OCI-LY3 (cell line): ENCODE measurements around the gene KIF5C.

ENCODE experiments used
- H2AFZ ChIP-seq: fragments of 200-600, 300-600 bp; shearing (Covaris generic); 2 replicates; pipeline ENCODE4 v1.6.0; 2014; ENCODE audit warnings: antibody characterized with exemption, low read depth, low read length
- H3K27ac ChIP-seq: fragments of 200-600, 300-600 bp; sonication (generic); 2 replicates; pipeline ENCODE4 v1.5.1; 2014; ENCODE audit warnings: mild to moderate bottlenecking, low read length, moderate library complexity, mixed read lengths
- H3K27me3 ChIP-seq: fragments of 200-600, 300-600 bp; sonication (generic); 2 replicates; pipeline ENCODE4 v1.6.1; 2014; ENCODE audit warnings: low read depth, low read length, mixed read lengths
- H3K36me3 ChIP-seq: fragments of 200-600, 300-600 bp; sonication (generic); replicated peaks from 2 replicates; pipeline ENCODE3; 2014; ENCODE audit warnings: low read depth, low read length, mixed read lengths
- H3K4me1 ChIP-seq: fragments of 300-600, 200-600 bp; sonication (generic); 2 replicates; pipeline ENCODE4 v1.6.1; 2014; ENCODE audit warnings: low read length, mixed read lengths
- H3K4me2 ChIP-seq: fragments of 200-600, 300-600 bp; sonication (generic); 2 replicates; pipeline ENCODE4 v1.6.1; 2014; ENCODE audit warnings: low read length, mixed read lengths
- H3K4me3 ChIP-seq: fragments of 300-600, 200-600 bp; sonication (generic); 2 replicates; pipeline ENCODE4 v1.5.1; 2014; ENCODE audit warnings: antibody characterized with exemption, mild to moderate bottlenecking, low read length, moderate library complexity
- H3K79me2 ChIP-seq: fragments of 300-600, 200-600 bp; shearing (Covaris generic); 2 replicates; pipeline ENCODE4 v1.6.1; 2014; ENCODE audit warnings: mild to moderate bottlenecking, low read length, mixed read lengths
- H3K9ac ChIP-seq: fragments of 300-600, 200-600 bp; shearing (Covaris generic); 2 replicates; pipeline ENCODE4 v1.6.0; 2014; ENCODE audit warnings: mild to moderate bottlenecking, low read length, moderate library complexity
- H3K9me3 ChIP-seq: fragments of 200-600, 300-600 bp; shearing (Covaris generic); 2 replicates; pipeline ENCODE4 v1.6.1; 2014; ENCODE audit warnings: low read length, mixed read lengths; ENCODE audit not compliant: insufficient read depth
- H4K20me1 ChIP-seq: fragments of 200-600, 300-600 bp; sonication (generic); 2 replicates; pipeline ENCODE4 v1.6.1; 2016; ENCODE audit warnings: low read length, mixed read lengths; ENCODE audit not compliant: insufficient read depth
- EZH2phosphoT487 ChIP-seq: fragments of 200-600 bp; shearing (Covaris generic); IDR thresholded peaks from 2 replicates; pipeline ENCODE4 v1.6.1; 2018; ENCODE audit warnings: antibody characterized with exemption, mixed run types, low read depth
- TF ChIP-seq, protein P1 (sequence below): fragments of 200-600, 300-600 bp; sonication (generic); IDR thresholded peaks from 2 replicates; pipeline ENCODE4 v1.5.1; 2014; ENCODE audit warnings: antibody characterized with exemption, low read length, low read depth

The KIF5C gene

DNA sequence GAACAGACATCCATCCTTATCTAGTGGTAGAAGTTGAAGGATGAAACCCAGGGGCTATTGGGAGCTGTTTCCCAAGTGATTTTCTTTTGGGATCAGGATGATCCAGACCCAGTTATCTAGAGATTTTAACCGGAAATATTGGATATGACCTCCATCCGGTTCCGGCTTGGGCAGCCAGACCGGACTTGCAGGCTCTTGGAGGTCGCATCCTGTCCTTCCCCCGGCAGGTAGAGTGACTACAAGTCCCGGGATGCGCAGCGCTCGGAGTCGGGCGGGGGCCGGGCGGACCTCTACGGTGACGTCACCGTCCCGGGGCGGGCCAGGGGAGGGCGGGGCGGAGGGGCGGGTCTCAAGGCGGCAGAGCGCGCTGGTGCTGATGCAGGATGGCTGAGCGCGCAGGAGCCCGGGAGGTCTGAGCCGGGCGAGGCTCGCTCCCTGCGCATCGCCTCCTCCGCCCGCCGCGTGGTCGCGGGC lies at the start of gene KIF5C:
KIF5C (plus strand) TSS at position 360 of the 474 bp plus-strand sequence. CDS start 391 bp downstream, outside the sequence.
- Histone ChIP-seq H3K9me3 (no peaks in the 10 kb centered on the region), H3K4me2 (peak within 1 kb of the TSS; percentile 84), H3K27me3 (peaks cover 3% of the 10 kb centered on the region; the same call in 1 of the 2 replicates), H3K4me1 (no peaks in the 10 kb centered on the region; the same call in 1 of the 2 replicates), H3K36me3 (no peaks in the 10 kb centered on the region), H3K79me2 (no peaks in the 10 kb centered on the region), H3K9ac (peak within 1 kb of the TSS; percentile 16; the same call in 1 of the 2 replicates), H2AFZ (peak within 1 kb of the TSS; percentile 98), H4K20me1 (no peaks in the 10 kb centered on the region), H3K4me3 (peak within 1 kb of the TSS; percentile 80), H3K27ac (no peak within 1 kb of the TSS)
- TF ChIP-seq, protein P1, sequence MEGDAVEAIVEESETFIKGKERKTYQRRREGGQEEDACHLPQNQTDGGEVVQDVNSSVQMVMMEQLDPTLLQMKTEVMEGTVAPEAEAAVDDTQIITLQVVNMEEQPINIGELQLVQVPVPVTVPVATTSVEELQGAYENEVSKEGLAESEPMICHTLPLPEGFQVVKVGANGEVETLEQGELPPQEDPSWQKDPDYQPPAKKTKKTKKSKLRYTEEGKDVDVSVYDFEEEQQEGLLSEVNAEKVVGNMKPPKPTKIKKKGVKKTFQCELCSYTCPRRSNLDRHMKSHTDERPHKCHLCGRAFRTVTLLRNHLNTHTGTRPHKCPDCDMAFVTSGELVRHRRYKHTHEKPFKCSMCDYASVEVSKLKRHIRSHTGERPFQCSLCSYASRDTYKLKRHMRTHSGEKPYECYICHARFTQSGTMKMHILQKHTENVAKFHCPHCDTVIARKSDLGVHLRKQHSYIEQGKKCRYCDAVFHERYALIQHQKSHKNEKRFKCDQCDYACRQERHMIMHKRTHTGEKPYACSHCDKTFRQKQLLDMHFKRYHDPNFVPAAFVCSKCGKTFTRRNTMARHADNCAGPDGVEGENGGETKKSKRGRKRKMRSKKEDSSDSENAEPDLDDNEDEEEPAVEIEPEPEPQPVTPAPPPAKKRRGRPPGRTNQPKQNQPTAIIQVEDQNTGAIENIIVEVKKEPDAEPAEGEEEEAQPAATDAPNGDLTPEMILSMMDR: no peak
- TF ChIP-seq EZH2phosphoT487: no peak

DNA sequence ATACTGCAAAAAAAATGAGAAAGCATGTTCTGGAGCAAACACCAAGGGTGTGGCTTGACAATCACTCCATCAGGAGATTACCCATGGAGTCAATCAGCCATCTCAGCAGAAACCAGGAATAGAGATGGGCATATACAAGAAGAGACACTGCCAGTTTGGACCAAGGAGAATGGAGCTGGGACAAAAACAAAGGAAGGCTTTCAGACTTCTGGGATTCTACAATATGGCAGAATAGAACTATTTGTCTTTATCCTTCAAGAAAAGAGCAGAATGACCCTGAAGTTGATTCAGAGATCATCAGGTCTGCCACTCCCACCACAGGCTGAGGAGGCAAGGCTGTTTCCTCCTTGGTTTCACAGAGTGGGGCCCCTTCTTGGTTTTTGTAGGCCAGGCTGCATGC lies 48.2 kb upstream of the KIF5C start:
- H3K9ac ChIP-seq: no peak overlapping the region
- H3K9me3 ChIP-seq: no peaks in the 10 kb centered on the region
- H3K27me3 ChIP-seq: no peaks in the 10 kb centered on the region
- H3K4me3 ChIP-seq: no peak overlapping the region
- no peak overlapping the region for H2AFZ ChIP-seq
- H3K4me1 ChIP-seq: no peaks in the 10 kb centered on the region
- TF ChIP-seq EZH2phosphoT487: no peak
- TF ChIP-seq, protein P1: no peak
- no peaks in the 10 kb centered on the region for H3K36me3 ChIP-seq
- no peak overlapping the region for H3K4me2 ChIP-seq
- no peaks in the 10 kb centered on the region for H4K20me1 ChIP-seq
- H3K79me2 ChIP-seq: no peaks in the 10 kb centered on the region
- H3K27ac ChIP-seq: no peak overlapping the region

DNA sequence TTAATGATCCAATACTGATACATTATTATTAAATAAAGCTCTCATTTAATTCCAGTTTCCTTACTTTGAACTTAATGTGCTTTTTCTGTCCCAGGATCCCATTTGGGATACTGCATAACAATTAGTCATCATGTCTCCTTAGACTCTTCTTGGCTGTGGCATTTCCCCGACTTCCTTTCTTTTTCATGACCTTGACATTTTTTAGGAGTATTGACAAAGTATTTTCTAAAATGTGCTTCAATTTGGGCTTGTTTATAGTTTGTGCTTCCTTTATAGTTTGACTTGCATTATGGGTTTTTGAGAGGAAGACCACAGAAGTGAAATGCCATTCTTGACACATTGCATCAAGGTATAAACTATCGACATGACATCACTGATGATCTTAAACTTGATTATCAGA lies 46.1 kb upstream of the KIF5C start:
- Histone ChIP-seq H4K20me1 (no peaks in the 10 kb centered on the region), H3K27me3 (no peaks in the 10 kb centered on the region), H3K36me3 (no peaks in the 10 kb centered on the region), H3K27ac (no peak overlapping the region), H3K9ac (no peak overlapping the region), H3K79me2 (no peaks in the 10 kb centered on the region), H3K4me1 (no peaks in the 10 kb centered on the region), H3K4me3 (no peak overlapping the region), H3K9me3 (no peaks in the 10 kb centered on the region), H2AFZ (no peak overlapping the region), H3K4me2 (no peak overlapping the region)
- TF ChIP-seq, protein P1: no peak
- no peak for TF ChIP-seq EZH2phosphoT487

DNA sequence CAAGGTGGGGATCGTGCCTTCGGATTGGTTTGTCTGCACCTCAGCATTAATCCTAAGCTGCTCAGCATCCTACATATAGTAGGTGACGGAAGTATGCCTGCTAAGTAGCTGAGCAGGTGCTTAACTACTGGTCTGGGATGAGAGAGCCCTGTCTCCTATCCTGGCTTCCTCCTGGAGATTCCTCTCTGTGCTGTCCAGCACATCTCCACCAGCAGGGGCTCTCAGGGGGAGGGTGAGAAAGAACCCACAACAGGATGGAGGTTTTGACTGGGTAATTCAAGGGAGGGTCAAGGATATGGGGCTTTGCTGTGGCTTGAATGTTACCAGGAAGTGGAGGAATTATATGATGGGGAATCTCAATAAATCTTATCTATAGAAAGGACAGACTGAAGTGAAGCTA lies 45.4 kb upstream of the KIF5C start:
- Histone ChIP-seq H3K79me2 (no peaks in the 10 kb centered on the region), H2AFZ (no peak overlapping the region), H3K27ac (no peak overlapping the region), H3K27me3 (0 out of 2 replicates have a peak, but pooled peaks cover 2% of the 10 kb centered on the region), H3K4me3 (no peak overlapping the region), H3K36me3 (no peaks in the 10 kb centered on the region), H3K9me3 (no peaks in the 10 kb centered on the region), H3K9ac (no peak overlapping the region), H4K20me1 (no peaks in the 10 kb centered on the region), H3K4me1 (no peaks in the 10 kb centered on the region), H3K4me2 (no peak overlapping the region)
- TF ChIP-seq, protein P1: no peak
- no peak for TF ChIP-seq EZH2phosphoT487
